ENCODE measurements around the gene TTC22.

- TF ChIP-seq CTCF (IDR thresholded peaks at IDR 0.05) (no peak), POLR2A (IDR thresholded peaks at IDR 0.05) (no peak), EP300 (IDR thresholded peaks at IDR 0.05) (no peak)
These were observed 33.6 kb downstream of the TTC22 start for GRCh38 chr1:54767526-54767925.
